ENCODE data around the gene TTC21B.
"Not testable (repeated sequence)": the region's sequence is repeated elsewhere in the genome, so short reads cannot be mapped to it uniquely, and the experiment has no call there.

Gene TTC21B

DNA sequence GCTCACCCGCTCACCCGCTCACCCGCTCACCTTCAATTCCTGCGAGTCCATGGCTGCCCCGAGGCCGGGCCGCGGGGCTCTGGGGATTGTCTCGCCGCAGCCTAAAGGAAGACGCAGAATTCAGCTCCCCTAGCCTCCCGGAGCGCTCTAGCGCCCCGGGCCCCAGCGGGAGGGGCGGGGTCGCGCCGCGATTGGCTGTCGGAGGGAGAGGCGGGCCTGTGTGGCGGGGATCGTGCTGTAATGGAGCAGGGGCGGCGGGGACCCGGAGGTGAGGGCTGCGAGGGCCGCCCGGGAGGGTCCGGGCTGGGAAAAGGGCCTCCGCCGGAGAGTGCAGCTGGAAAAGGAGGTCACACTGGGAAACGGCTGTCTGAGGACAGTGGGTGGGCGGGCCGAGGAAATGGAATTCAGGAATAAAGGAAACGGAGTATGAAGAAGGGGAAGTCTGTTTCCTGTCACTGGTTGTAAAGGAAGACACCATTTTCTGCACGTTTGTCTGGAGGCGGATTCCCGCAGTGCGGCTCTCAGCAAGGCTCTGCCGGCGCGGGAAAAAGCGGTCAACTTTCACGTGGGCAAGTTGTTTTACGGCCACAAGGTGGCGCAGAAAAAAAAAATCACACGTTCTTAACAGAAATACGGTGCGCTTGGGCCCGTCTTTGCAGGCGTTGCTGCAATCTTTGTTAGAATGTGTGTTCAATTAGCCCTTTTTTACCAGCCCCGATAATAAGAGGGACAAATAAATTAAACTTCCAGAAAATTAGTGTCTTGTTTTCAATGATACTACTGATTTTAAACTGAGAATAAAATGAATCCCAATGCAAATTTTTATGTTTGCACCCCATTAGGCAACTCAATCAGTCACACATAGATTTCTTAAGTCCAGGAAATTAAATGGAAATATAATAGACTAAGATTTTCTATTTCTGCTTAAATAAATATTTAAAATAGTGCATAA lies at the start of gene TTC21B:
Gene TTC21B, minus strand, starts transcription at position 122 of the 952 bp plus-strand sequence. Its CDS starts 71 bp downstream, at position 51.
- peak within 1 kb of the TSS; percentile 83 for H3K4me3 ChIP-seq (ENCODE audit: low read depth, low read length)
- peak; percentile 61 for TF ChIP-seq CTCF (IDR thresholded peaks at IDR 0.05; ENCODE audit: control insufficient read depth, extremely low read depth, insufficient read depth)
- peak; percentile 83 for DNase-seq (ENCODE audit: low read depth)

DNA sequence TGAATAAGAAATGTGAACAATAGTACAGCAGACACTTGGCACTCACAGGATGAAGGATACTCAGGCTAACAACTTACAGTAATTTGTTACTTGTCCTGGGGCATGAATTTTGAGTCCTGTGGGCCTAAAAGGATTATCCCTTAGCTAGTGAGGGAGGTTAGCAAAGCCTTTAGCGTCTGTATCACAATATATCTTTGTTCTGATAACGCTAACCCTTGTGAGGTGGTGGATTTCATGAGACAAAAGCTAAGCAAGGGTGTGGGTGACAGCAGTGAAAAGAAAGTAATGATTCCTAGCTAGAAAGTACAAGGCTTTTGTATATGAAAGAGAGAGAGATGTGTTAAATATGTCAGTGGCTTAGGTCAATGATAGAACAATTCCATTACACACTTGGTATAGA lies 46.8 kb upstream of the TTC21B start:
- H3K4me3 ChIP-seq (ENCODE audit: low read depth, low read length) = no peak overlapping the region
- no peak for DNase-seq (ENCODE audit: low read depth)
- TF ChIP-seq CTCF (IDR thresholded peaks at IDR 0.05; ENCODE audit: control insufficient read depth, extremely low read depth, insufficient read depth) = no peak

DNA sequence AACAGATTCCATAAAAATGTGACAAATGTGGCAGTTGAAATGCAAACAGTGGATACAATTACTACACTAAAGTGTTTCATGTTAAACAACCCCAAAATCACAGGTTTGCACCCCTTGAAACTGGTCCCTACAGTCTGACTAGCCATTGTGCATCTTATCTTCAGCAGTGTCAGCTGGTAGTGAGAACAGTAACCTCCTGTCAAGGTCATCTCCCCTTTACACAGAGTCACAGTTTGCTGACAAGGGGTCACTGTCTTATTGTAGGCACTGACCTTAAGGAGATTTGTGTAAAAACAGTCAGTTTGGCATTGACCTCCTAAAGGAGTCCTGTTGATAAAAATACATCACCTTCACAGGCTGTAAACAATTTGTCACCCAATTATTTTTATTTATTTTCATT lies 37.3 kb upstream of the TTC21B start:
- DNase-seq (ENCODE audit: low read depth) = no peak
- no peak for TF ChIP-seq CTCF (IDR thresholded peaks at IDR 0.05; ENCODE audit: control insufficient read depth, extremely low read depth, insufficient read depth)
- H3K4me3 ChIP-seq (ENCODE audit: low read depth, low read length) = no peak overlapping the region

GRCh38 chr2:165989851-165990250 lies 36.3 kb upstream of the TTC21B start:
- no peak for TF ChIP-seq CTCF (IDR thresholded peaks at IDR 0.05; ENCODE audit: control insufficient read depth, extremely low read depth, insufficient read depth)
- no peak for DNase-seq (ENCODE audit: low read depth)

GRCh38 chr2:165985120-165985519 lies 31.5 kb upstream of the TTC21B start:
- no peak for TF ChIP-seq CTCF (IDR thresholded peaks at IDR 0.05; ENCODE audit: control insufficient read depth, extremely low read depth, insufficient read depth)
- no peak overlapping the region for H3K4me3 ChIP-seq (ENCODE audit: low read depth, low read length)
- no peak for DNase-seq (ENCODE audit: low read depth)

More at GRCh38 chr2:165989851-165990250, 36.3 kb upstream of the TTC21B start:
- H3K4me3 ChIP-seq (ENCODE audit: low read depth, low read length) = no peak overlapping the region

DNA sequence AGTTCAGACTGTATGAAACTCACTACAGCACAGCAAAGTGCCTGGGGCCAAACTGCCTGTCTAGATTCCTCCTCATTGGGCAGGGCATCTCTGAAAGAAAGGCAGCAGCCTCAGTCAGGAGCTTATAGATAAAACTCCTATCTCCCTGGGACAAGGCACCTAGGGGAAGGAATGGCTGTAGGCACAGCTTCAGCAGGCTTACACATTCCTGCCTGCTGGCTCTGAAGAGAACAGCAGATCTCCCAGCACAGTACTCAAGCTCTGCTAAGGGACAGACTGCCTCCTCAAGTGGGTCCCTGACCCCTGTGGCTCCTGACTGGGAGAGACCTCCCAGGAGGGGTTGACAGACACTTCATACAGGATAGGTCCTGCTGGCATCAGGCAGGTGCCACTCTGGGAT lies 18.6 kb upstream of the TTC21B start:
- DNase-seq (ENCODE audit: low read depth); H3K4me3 ChIP-seq (ENCODE audit: low read depth, low read length): not testable (repeated sequence)

DNA sequence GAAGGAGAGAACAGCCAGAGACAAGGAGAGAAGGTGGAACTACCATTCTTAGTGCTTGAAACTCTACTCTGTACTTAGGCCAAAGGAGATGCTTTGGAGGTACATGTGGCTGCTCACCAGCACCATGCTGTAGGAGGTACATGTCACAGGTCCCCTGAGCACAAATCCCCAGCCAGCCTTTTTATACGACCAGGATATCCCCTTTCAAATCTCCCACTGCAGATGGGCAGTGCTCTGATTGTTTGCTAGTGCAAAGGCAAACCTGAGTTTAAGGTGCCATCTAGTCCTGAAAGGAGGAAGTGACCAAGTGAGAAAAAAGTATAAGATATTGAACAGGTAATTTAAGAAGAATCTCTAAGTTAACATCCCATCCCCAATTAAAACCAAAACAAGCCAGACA lies 17.1 kb upstream of the TTC21B start:
- H3K4me3 ChIP-seq (ENCODE audit: low read depth, low read length) = no peak overlapping the region
- no peak for DNase-seq (ENCODE audit: low read depth)
- TF ChIP-seq CTCF (IDR thresholded peaks at IDR 0.05; ENCODE audit: control insufficient read depth, extremely low read depth, insufficient read depth) = no peak

All from LNCaP clone FGC (cell line).